ENCODE data around the gene CDC42. TPM values are rescaled to one million over a fixed set of nuclear protein-coding genes. Genes with fewer than 3 reads are reported as not detected.
A peak's percentile ranks its signal among the peaks of the same experiment; 100 is the strongest.

CDC42 gene
- total and polyA plus RNA-seq, 10 of the 15 experiments (the other 5 are each of a cell fraction or from before 2014, with no cell fraction given) = 184 to 479 (median 326) TPM

GRCh38 chr1:22117238-22117637, 64.7 kb downstream of the CDC42 start:
- ChIA-PET POLR2A (interaction anchor here (0.8 kb wide), 1 partner anchor 94 kb away, joined by 3 read pairs; no protein-coding TSS in a partner anchor), SMC1A (ENCODE audit: uncharacterized antibody, unreplicated experiment) (interaction anchor here (1.1 kb wide), 1 partner anchor 16 kb away, joined by 3 read pairs; no protein-coding TSS in a partner anchor), CTCF (interaction anchor here (1.0 to 1.3 kb wide), 3 partner anchors 10 to 14 kb away, joined by 3 read pairs; no protein-coding TSS in a partner anchor), RAD21 (ENCODE audit: unreplicated experiment) (no interaction called here)
- intact Hi-C loops (cut with micrococcal nuclease; ENCODE audit: unreplicated experiment) (no loop called here), in situ Hi-C loops (cut with MboI) (no loop called here)
- FAIRE-seq = no peak
- DNase-seq (ENCODE audit: low read depth, low spot score) = no peak
- H3K4me1 ChIP-seq (ENCODE audit: control insufficient read depth, insufficient read depth, low read length) = peaks cover 52% of the 10 kb centered on the region
- H3K79me2 ChIP-seq (ENCODE audit: control insufficient read depth, insufficient read depth, low read length) = no peaks in the 10 kb centered on the region
- no peaks in the 10 kb centered on the region for H3K27me3 ChIP-seq (replicated peaks in 1 of 2; ENCODE audit: control insufficient read depth in 2 of 2, insufficient read depth in 2 of 2, low read length in 1 of 2)
- no peak overlapping the region for H3K9ac ChIP-seq (ENCODE audit: control insufficient read depth, insufficient read depth, low read length)
- no peak for ATAC-seq
- TF ChIP-seq, protein P1, sequence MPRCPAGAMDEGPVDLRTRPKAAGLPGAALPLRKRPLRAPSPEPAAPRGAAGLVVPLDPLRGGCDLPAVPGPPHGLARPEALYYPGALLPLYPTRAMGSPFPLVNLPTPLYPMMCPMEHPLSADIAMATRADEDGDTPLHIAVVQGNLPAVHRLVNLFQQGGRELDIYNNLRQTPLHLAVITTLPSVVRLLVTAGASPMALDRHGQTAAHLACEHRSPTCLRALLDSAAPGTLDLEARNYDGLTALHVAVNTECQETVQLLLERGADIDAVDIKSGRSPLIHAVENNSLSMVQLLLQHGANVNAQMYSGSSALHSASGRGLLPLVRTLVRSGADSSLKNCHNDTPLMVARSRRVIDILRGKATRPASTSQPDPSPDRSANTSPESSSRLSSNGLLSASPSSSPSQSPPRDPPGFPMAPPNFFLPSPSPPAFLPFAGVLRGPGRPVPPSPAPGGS (IDR thresholded peaks at IDR 0.05; ENCODE audit: borderline replicate concordance, insufficient read depth, low read depth, low read length, poor library complexity, severe bottlenecking) = no peak
- no peak for TF ChIP-seq NRF1 (conservative IDR thresholded peaks at IDR 0.05; ENCODE audit: low read depth, low read length)
- no peak for TF ChIP-seq RB1 (IDR thresholded peaks at IDR 0.05; ENCODE audit: borderline replicate concordance)
- TF ChIP-seq, protein P2, sequence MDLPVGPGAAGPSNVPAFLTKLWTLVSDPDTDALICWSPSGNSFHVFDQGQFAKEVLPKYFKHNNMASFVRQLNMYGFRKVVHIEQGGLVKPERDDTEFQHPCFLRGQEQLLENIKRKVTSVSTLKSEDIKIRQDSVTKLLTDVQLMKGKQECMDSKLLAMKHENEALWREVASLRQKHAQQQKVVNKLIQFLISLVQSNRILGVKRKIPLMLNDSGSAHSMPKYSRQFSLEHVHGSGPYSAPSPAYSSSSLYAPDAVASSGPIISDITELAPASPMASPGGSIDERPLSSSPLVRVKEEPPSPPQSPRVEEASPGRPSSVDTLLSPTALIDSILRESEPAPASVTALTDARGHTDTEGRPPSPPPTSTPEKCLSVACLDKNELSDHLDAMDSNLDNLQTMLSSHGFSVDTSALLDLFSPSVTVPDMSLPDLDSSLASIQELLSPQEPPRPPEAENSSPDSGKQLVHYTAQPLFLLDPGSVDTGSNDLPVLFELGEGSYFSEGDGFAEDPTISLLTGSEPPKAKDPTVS (IDR thresholded peaks at IDR 0.05; ENCODE audit: low read depth, low read length) = no peak
- TF ChIP-seq ATF7 (IDR thresholded peaks at IDR 0.05; ENCODE audit: low read depth) = no peak
- TF ChIP-seq TCF12 (IDR thresholded peaks at IDR 0.05; ENCODE audit: low read depth, low read length) = no peak
- no peak for TF ChIP-seq CREB1 (IDR thresholded peaks at IDR 0.05; ENCODE audit: low read depth)
- TF ChIP-seq HDGF (IDR thresholded peaks at IDR 0.05) = no peak
- TF ChIP-seq CEBPB (IDR thresholded peaks at IDR 0.05; ENCODE audit: borderline replicate concordance in 1 of 2, low read depth in 2 of 2, low read length in 2 of 2) = no peak
- no peak for TF ChIP-seq BCL11A (IDR thresholded peaks at IDR 0.05; ENCODE audit: low read depth, low read length)
- TF ChIP-seq CBX3 (IDR thresholded peaks at IDR 0.05; ENCODE audit: borderline replicate concordance, low read depth) = no peak
- no peak for TF ChIP-seq MYB (IDR thresholded peaks at IDR 0.05; ENCODE audit: borderline replicate concordance, low read depth, low read length)
- TF ChIP-seq MEF2B (IDR thresholded peaks at IDR 0.05; ENCODE audit: partially characterized antibody, poor library complexity, severe bottlenecking) = no peak
- no peak for TF ChIP-seq FOXK2 (IDR thresholded peaks at IDR 0.05)
- no peak for TF ChIP-seq POLR2AphosphoS2 (IDR thresholded peaks at IDR 0.05; ENCODE audit: low read depth, low read length)
- TF ChIP-seq, protein P3, sequence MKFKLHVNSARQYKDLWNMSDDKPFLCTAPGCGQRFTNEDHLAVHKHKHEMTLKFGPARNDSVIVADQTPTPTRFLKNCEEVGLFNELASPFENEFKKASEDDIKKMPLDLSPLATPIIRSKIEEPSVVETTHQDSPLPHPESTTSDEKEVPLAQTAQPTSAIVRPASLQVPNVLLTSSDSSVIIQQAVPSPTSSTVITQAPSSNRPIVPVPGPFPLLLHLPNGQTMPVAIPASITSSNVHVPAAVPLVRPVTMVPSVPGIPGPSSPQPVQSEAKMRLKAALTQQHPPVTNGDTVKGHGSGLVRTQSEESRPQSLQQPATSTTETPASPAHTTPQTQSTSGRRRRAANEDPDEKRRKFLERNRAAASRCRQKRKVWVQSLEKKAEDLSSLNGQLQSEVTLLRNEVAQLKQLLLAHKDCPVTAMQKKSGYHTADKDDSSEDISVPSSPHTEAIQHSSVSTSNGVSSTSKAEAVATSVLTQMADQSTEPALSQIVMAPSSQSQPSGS (IDR thresholded peaks at IDR 0.05; ENCODE audit: low read length) = no peak
- no peak overlapping the region for H3K4me2 ChIP-seq (ENCODE audit: control insufficient read depth, insufficient read depth)
- no peak overlapping the region for H3K4me3 ChIP-seq
- H3K36me3 ChIP-seq (ENCODE audit: control insufficient read depth in 2 of 2, insufficient read depth in 2 of 2, low read length in 1 of 2) = peaks cover 12 to 16% of the 10 kb centered on the region in 2 experiments; a peak in 3 of 4 replicates
- H4K20me1 ChIP-seq (ENCODE audit: control insufficient read depth, insufficient read depth) = peaks cover 12% of the 10 kb centered on the region
- WGBS (ENCODE audit: insufficient coverage, insufficient replicate concordance, low lambda C conversion rate, missing lambda C conversion rate) = 94% methylated on average over 4 of the region's 4 CpGs
- no TSS peak for BruUV-seq (replicated peaks)
- H3K9me3 ChIP-seq (replicated peaks; ENCODE audit: control insufficient read depth, insufficient read depth, low read length) = no peaks in the 10 kb centered on the region
- H3K27ac ChIP-seq (ENCODE audit: control insufficient read depth, insufficient read depth) = peak overlapping the region; percentile 40
- no peak overlapping the region for H2AFZ ChIP-seq (ENCODE audit: control insufficient read depth, low read depth, low read length)

All from GM12878 (cell line).